NCI-H2107 (cell line): ENCODE data around the gene RBP2.

Source experiments
- DNase-seq: peaks from one replicate; lab custom pipeline; 2025; lab: John Stamatoyannopoulos, UW

The RBP2 gene

GRCh38 chr3:139481116-139481515 lies 4.8 kb upstream of the RBP2 start:
- DNase-seq = no peak

GRCh38 chr3:139480585-139480984 lies 4.3 kb upstream of the RBP2 start:
- no peak for DNase-seq

- DNase-seq = no peak
Measured at GRCh38 chr3:139477710-139478640, 1.7 kb upstream of the RBP2 start.

- DNase-seq = no peak
Measured at GRCh38 chr3:139473155-139473771, 3.1 kb downstream of the RBP2 start.

- DNase-seq = peak; percentile 51
Measured at GRCh38 chr3:139472380-139473010, 3.8 kb downstream of the RBP2 start.

GRCh38 chr3:139470199-139470598 lies 6.1 kb downstream of the RBP2 start:
- no peak for DNase-seq

- peak; percentile 57 for DNase-seq
Measured at GRCh38 chr3:139468399-139468798, 7.9 kb downstream of the RBP2 start.

- no peak for DNase-seq
Measured at GRCh38 chr3:139466360-139466759, 10.0 kb downstream of the RBP2 start.

GRCh38 chr3:139465636-139466035 lies 10.7 kb downstream of the RBP2 start:
- no peak for DNase-seq

GRCh38 chr3:139463466-139463865 lies 12.8 kb downstream of the RBP2 start:
- no peak for DNase-seq

GRCh38 chr3:139460529-139460928 lies 15.8 kb downstream of the RBP2 start:
- no peak for DNase-seq

- no peak for DNase-seq
Measured at GRCh38 chr3:139460076-139460475, 16.2 kb downstream of the RBP2 start.

GRCh38 chr3:139458348-139458747 lies 18.0 kb downstream of the RBP2 start:
- no peak for DNase-seq

GRCh38 chr3:139457066-139457465 lies 19.2 kb downstream of the RBP2 start:
- no peak for DNase-seq

GRCh38 chr3:139456386-139456785 lies 19.9 kb downstream of the RBP2 start:
- DNase-seq = no peak

- DNase-seq = no peak
Measured at GRCh38 chr3:139455855-139456254, 20.5 kb downstream of the RBP2 start.

- no peak for DNase-seq
Measured at GRCh38 chr3:139455206-139455605, 21.1 kb downstream of the RBP2 start.

GRCh38 chr3:139454346-139454745 lies 22.0 kb downstream of the RBP2 start:
- DNase-seq = no peak

GRCh38 chr3:139450159-139450558 lies 26.2 kb downstream of the RBP2 start:
- DNase-seq = no peak

- no peak for DNase-seq
Measured at GRCh38 chr3:139449566-139449965, 26.8 kb downstream of the RBP2 start.

- peak; percentile 86 for DNase-seq
Measured at GRCh38 chr3:139448104-139448503, 28.2 kb downstream of the RBP2 start.

GRCh38 chr3:139447486-139447885 lies 28.8 kb downstream of the RBP2 start:
- DNase-seq = no peak

- no peak for DNase-seq
Measured at GRCh38 chr3:139444446-139444845, 31.9 kb downstream of the RBP2 start.
